ENCODE data around the gene ANKRD33B. TPM values are rescaled to one million over a fixed set of nuclear protein-coding genes. Genes with fewer than 3 reads are reported as not detected.
A peak's percentile ranks its signal among the peaks of the same experiment; 100 is the strongest.

Gene ANKRD33B
- total RNA-seq, 3 donors from 2014 or later = 3.3 to 5.3 (median 3.8) TPM

GRCh38 chr5:10588109-10588775, 24.4 kb downstream of the ANKRD33B start:
- no peaks in the 10 kb centered on the region for H3K36me3 ChIP-seq
- no peaks in the 10 kb centered on the region for H3K9me3 ChIP-seq
- H3K27ac ChIP-seq = no peak overlapping the region
- no peak overlapping the region for H3K4me3 ChIP-seq
- H3K4me1 ChIP-seq = no peaks in the 10 kb centered on the region
- H3K27me3 ChIP-seq = no peaks in the 10 kb centered on the region
- intact Hi-C loops (cut with DNase I; ENCODE audit: low total_unique reads) = no loop called here
- TF ChIP-seq POLR2AphosphoS5 (IDR thresholded peaks at IDR 0.05) (no peak), CTCF (IDR thresholded peaks at IDR 0.05) (no peak), POLR2A (IDR thresholded peaks at IDR 0.05) (no peak)
- DNase-seq (ENCODE audit: low spot score in 2 of 2) = no peak

- Histone ChIP-seq H3K9me3 (no peaks in the 10 kb centered on the region), H3K4me1 (no peaks in the 10 kb centered on the region), H3K36me3 (no peaks in the 10 kb centered on the region), H3K4me3 (no peak overlapping the region), H3K27ac (no peak overlapping the region), H3K27me3 (no peaks in the 10 kb centered on the region)
- no peak for TF ChIP-seq POLR2AphosphoS5 (IDR thresholded peaks at IDR 0.05)
- no peak for TF ChIP-seq CTCF (IDR thresholded peaks at IDR 0.05)
- TF ChIP-seq POLR2A (IDR thresholded peaks at IDR 0.05) = no peak
- no peak for DNase-seq (ENCODE audit: low spot score in 2 of 2)
- intact Hi-C loops (cut with DNase I; ENCODE audit: low total_unique reads) = no loop called here
Measured at GRCh38 chr5:10588779-10589447, 25.0 kb downstream of the ANKRD33B start.

- peaks cover 0 to 1% of the 10 kb centered on the region in 2 donors for H3K4me1 ChIP-seq
- H3K4me3 ChIP-seq = no peak overlapping the region
- no peaks in the 10 kb centered on the region for H3K27me3 ChIP-seq
- H3K9me3 ChIP-seq = no peaks in the 10 kb centered on the region
- H3K36me3 ChIP-seq = no peaks in the 10 kb centered on the region
- H3K27ac ChIP-seq = peak overlapping the region in 1 of 2 donors; percentile 38
- TF ChIP-seq POLR2A (IDR thresholded peaks at IDR 0.05) (no peak), POLR2AphosphoS5 (IDR thresholded peaks at IDR 0.05) (no peak), CTCF (IDR thresholded peaks at IDR 0.05) (no peak)
- DNase-seq (ENCODE audit: low spot score in 2 of 2) = no peak
- intact Hi-C loops (cut with DNase I; ENCODE audit: low total_unique reads) = no loop called here
Measured at GRCh38 chr5:10590226-10590999, 26.5 kb downstream of the ANKRD33B start.

GRCh38 chr5:10591159-10591558, 27.3 kb downstream of the ANKRD33B start:
- intact Hi-C loops (cut with DNase I; ENCODE audit: low total_unique reads) = no loop called here
- no peak overlapping the region for H3K4me3 ChIP-seq
- no peaks in the 10 kb centered on the region for H3K36me3 ChIP-seq
- no peaks in the 10 kb centered on the region for H3K27me3 ChIP-seq
- no peak for DNase-seq (ENCODE audit: low spot score in 2 of 2)
- H3K9me3 ChIP-seq = no peaks in the 10 kb centered on the region
- no peak overlapping the region for H3K27ac ChIP-seq
- peaks cover 3% of the 10 kb centered on the region in 2 donors for H3K4me1 ChIP-seq
- TF ChIP-seq CTCF (IDR thresholded peaks at IDR 0.05) = no peak
- TF ChIP-seq POLR2AphosphoS5 (IDR thresholded peaks at IDR 0.05) = no peak
- TF ChIP-seq POLR2A (IDR thresholded peaks at IDR 0.05) = no peak

- TF ChIP-seq CTCF (IDR thresholded peaks at IDR 0.05) (no peak), POLR2AphosphoS5 (IDR thresholded peaks at IDR 0.05) (no peak), POLR2A (IDR thresholded peaks at IDR 0.05) (no peak)
- Histone ChIP-seq H3K9me3 (no peaks in the 10 kb centered on the region), H3K36me3 (no peaks in the 10 kb centered on the region), H3K4me3 (no peak overlapping the region), H3K27ac (no peak overlapping the region), H3K27me3 (no peaks in the 10 kb centered on the region), H3K4me1 (peaks cover 3 to 4% of the 10 kb centered on the region in 2 donors)
- DNase-seq (ENCODE audit: low spot score in 2 of 2) = no peak
- intact Hi-C loops (cut with DNase I; ENCODE audit: low total_unique reads) = no loop called here
Measured at GRCh38 chr5:10591966-10592365, 28.1 kb downstream of the ANKRD33B start.

Data from breast epithelium (tissue), 4 donors.